GM08714 (cell line): Measurements from ENCODE around the gene EEF1B2.
"Not testable (repeated sequence)": the region's sequence is repeated elsewhere in the genome, so short reads cannot be mapped to it uniquely, and the experiment has no call there.

ENCODE experiments used
- H3K4me3 ChIP-seq: fragments of 200-500 bp; sonication (Bioruptor generic); 2 replicates; pipeline ENCODE4 v1.5.1; 2014; ENCODE audit warnings: mild to moderate bottlenecking, low read length, inconsistent platforms
- ZNF274 ChIP-seq: IDR thresholded peaks from 2 replicates; pipeline ENCODE4 v1.6.1; 2012; ENCODE audit warnings: mild to moderate bottlenecking, low read depth, low read length

EEF1B2 gene

DNA sequence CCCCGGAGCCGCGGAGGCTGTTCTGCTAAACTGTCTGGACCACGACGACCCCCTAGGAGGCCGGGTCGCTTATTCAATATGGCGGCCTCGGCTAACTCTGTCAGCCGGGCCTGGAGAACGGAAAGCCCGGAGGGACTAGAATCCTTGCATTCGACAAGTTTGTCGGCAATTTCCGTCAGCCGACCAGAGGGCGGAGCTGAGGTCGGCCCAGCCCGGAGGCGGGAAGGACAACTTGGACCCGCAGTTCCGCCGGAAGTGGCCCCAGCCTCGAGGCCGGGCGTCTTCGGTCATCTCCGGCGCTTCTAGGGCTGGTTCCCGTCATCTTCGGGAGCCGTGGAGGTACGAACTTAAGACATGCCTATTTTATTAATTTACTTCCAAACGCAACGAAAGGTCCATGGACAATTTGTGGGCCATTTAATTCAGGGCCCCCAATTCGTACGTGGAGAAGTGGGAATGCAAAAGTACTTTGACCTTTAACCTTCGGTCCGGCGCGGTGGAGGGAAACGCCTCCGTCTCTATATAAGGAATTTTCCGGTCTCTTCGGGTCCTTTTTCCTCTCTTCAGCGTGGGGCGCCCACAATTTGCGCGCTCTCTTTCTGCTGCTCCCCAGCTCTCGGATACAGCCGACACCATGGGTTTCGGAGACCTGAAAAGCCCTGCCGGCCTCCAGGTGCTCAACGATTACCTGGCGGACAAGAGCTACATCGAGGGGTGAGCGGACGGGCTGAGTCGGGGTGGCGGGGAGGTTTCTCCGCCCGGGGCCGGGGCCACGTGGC is at the start of gene EEF1B2, which contains the start of gene NDUFS1:
Gene EEF1B2 (plus strand): TSS at position 550 of the 779 bp plus-strand sequence. CDS start 85 bp downstream, at position 635.
Gene NDUFS1 (minus strand): TSS at position 99 of the 779 bp plus-strand sequence. CDS start 5,766 bp downstream, outside the sequence.
- TF ChIP-seq ZNF274, result no peak

DNA sequence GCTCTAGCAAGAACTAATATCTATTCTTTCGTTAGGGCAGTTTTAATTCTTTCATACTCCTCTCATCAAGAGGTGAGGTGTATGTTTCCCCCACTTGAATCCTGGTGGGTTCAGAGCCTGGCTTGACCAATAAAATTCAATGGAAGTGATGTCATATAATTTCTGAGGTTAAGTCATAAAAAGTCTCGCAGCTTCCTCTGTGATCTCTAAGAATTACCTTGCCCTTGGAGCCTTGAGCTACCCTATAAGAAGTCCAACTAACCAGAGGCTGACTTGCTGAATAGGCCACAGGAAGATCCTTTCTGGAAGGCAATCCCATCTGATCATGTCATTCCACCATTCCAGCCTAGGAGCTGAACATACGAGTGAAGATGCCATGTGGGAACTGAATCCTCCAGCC is 47.6 kb upstream of the EEF1B2 start:
- no peak for TF ChIP-seq ZNF274

More for the DNA sequence above, at the start of gene EEF1B2, which contains the start of gene NDUFS1:
- peak within 1 kb of the TSS; percentile 100 for H3K4me3 ChIP-seq

DNA sequence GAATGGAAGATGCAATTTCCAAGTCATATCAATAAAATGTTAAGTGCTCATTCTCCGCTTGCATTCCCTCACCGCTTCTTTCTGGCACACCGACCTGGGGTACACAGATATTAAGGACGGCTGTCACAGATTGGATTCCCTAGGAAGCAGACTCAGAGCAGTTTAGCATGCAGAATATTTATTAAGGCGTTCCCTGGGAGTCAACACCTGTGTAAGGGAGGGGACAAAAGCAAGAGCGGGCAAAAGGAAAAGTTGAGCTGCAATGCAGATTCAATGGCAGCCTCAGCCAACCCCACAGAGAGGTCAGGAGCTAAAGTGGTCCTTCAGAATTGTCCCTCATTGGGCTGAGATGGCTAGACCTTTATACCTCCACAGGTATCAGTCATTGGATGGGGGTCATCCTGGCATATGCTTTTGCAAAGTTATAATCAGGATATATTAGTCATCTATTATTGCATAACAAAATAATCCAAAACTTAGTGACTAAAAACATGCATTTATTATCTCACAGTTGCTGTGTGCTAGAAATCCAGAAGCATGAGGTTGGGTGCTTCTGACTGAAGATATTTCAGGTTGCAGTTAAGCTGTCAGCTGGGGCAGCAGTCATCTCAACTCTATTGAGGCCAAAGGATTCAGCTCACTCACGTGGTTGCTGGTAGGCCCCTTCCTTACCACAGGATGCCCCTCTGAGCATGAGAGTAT is 46.7 kb upstream of the EEF1B2 start:
- no peak overlapping the region for H3K4me3 ChIP-seq
- no peak for TF ChIP-seq ZNF274

More for the DNA sequence above, 47.6 kb upstream of the EEF1B2 start:
- no peak overlapping the region for H3K4me3 ChIP-seq

- no peak for TF ChIP-seq ZNF274
- H3K4me3 ChIP-seq, result no peak overlapping the region
Observed at GRCh38 chr2:206115026-206115578, 44.6 kb upstream of the EEF1B2 start.

GRCh38 chr2:206116278-206116677 is 43.4 kb upstream of the EEF1B2 start:
- TF ChIP-seq ZNF274, result no peak
- no peak overlapping the region for H3K4me3 ChIP-seq

- not testable (repeated sequence) for H3K4me3 ChIP-seq
Observed at GRCh38 chr2:206122569-206122968, 37.1 kb upstream of the EEF1B2 start.

DNA sequence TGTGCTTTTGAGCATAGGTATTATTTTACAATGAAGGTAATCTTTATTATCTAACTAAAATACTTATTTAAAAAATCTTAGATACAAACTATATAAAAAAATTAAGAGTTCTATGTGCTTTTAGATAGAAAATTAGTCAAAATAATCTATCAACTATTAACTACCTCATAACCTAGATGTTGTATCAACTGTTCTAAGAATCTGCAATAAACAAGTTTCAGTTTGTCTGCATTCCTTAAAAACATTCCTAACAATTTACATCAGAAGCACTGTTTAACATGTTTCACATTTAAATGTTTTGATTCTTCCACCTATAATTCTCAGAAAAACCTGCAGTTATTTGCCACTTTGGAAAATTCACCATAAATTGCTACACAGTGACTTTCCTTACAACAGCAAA is 33.8 kb upstream of the EEF1B2 start:
- TF ChIP-seq ZNF274, result no peak

GRCh38 chr2:206127656-206128055 is 32.0 kb upstream of the EEF1B2 start:
- no peak overlapping the region for H3K4me3 ChIP-seq
- no peak for TF ChIP-seq ZNF274

More for the DNA sequence above, 33.8 kb upstream of the EEF1B2 start:
- H3K4me3 ChIP-seq, result no peak overlapping the region

GRCh38 chr2:206143451-206143850 is 16.2 kb upstream of the EEF1B2 start:
- no peak overlapping the region for H3K4me3 ChIP-seq
- no peak for TF ChIP-seq ZNF274

- H3K4me3 ChIP-seq, result no peak overlapping the region
- no peak for TF ChIP-seq ZNF274
Observed at GRCh38 chr2:206144383-206144782, 15.3 kb upstream of the EEF1B2 start.

GRCh38 chr2:206145665-206146064 is 14.0 kb upstream of the EEF1B2 start:
- TF ChIP-seq ZNF274, result no peak
- no peak overlapping the region for H3K4me3 ChIP-seq

DNA sequence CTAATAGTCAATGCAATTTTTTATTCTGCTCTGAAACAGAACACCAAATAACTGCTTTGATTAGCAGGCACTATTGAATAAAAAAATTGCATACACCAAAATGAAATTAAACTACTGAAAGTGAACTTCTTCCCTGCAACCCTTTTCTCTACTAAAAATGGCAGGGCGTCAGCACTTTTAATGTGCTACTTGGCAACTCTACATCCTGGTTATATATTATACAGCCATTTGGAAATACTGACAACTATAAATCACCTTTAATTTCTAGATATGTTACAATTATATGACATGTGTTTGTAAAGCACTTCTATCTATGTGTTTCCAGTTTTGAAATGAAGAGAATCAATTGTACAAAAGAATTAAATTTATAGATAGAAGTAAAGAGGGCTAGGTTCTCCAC is 10.4 kb upstream of the EEF1B2 start:
- H3K4me3 ChIP-seq, result no peak overlapping the region
- TF ChIP-seq ZNF274, result no peak

- no peak overlapping the region for H3K4me3 ChIP-seq
- no peak for TF ChIP-seq ZNF274
Observed at GRCh38 chr2:206150168-206150567, 9.5 kb upstream of the EEF1B2 start.

GRCh38 chr2:206150631-206151030 is 9.1 kb upstream of the EEF1B2 start:
- no peak for TF ChIP-seq ZNF274
- H3K4me3 ChIP-seq, result no peak overlapping the region

DNA sequence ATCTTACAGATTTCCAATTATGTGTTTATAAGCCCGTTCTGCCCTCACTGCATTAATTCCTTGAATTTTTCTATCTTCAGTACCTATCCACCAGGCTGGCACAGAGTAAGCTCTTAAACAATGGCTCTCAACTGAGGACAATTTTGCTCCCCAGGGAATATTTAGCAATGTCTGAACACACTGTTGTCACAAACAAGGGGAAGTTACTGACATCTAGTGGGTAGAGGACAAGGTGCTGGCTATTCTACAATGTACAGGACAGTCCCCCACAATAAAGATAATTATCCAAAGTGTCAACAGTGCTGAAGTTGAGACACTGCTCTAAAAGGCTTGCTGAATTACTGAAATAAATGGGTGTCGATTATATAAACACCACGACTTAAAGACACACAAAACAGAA is 5.5 kb upstream of the EEF1B2 start:
- no peak for TF ChIP-seq ZNF274
- no peak overlapping the region for H3K4me3 ChIP-seq

GRCh38 chr2:206157014-206157413 is 2.7 kb upstream of the EEF1B2 start:
- H3K4me3 ChIP-seq, result not testable (repeated sequence)
